IPS-15b (cell line): ENCODE measurements around the gene UACA.

Experiments used
- H3K27me3 ChIP-seq: one replicate; pipeline ENCODE4 v1.6.1; 2013; ENCODE audit warnings: low read length; ENCODE audit not compliant: control insufficient read depth, insufficient read depth
- H3K36me3 ChIP-seq: one replicate; pipeline ENCODE4 v1.6.1; 2013; ENCODE audit warnings: low read length; ENCODE audit not compliant: control insufficient read depth, insufficient read depth
- H3K4me1 ChIP-seq: one replicate; pipeline ENCODE4 v1.6.1; 2013; ENCODE audit warnings: mild to moderate bottlenecking, low read length; ENCODE audit not compliant: control insufficient read depth, insufficient read depth
- H3K4me3 ChIP-seq: one replicate; pipeline ENCODE4 v1.5.1; 2013; ENCODE audit warnings: low read depth, low read length
- H3K9ac ChIP-seq: one replicate; pipeline ENCODE4 v1.6.1; 2013; ENCODE audit warnings: low read depth, mild to moderate bottlenecking, low read length
- H3K9me3 ChIP-seq: one replicate; pipeline ENCODE4 v1.6.1; 2013; ENCODE audit warnings: mild to moderate bottlenecking, low read length; ENCODE audit not compliant: control insufficient read depth, insufficient read depth

Gene UACA

DNA sequence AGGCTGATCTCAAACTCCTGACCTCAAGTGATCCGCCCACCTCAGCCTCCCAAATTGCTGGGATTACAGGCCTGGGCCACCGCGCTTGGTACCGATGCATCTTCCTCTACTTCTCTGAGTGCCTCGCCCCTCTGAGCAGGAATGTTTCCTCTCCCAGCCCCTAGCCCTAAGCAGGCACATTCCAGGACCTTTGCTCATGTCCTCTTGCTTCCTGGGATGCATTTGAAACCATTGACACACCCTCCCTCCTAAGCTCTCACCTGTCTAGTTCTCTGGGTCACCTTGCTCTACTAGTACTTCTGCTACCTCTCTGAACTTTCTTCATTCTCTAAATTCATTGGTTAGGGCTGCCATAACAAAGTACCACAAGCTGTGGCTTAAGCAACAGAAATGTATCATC is 17.9 kb upstream of the UACA start:
- Histone ChIP-seq H3K9ac (no peak overlapping the region), H3K4me1 (no peaks in the 10 kb centered on the region), H3K4me3 (no peak overlapping the region), H3K9me3 (no peaks in the 10 kb centered on the region), H3K36me3 (no peaks in the 10 kb centered on the region), H3K27me3 (no peaks in the 10 kb centered on the region)

DNA sequence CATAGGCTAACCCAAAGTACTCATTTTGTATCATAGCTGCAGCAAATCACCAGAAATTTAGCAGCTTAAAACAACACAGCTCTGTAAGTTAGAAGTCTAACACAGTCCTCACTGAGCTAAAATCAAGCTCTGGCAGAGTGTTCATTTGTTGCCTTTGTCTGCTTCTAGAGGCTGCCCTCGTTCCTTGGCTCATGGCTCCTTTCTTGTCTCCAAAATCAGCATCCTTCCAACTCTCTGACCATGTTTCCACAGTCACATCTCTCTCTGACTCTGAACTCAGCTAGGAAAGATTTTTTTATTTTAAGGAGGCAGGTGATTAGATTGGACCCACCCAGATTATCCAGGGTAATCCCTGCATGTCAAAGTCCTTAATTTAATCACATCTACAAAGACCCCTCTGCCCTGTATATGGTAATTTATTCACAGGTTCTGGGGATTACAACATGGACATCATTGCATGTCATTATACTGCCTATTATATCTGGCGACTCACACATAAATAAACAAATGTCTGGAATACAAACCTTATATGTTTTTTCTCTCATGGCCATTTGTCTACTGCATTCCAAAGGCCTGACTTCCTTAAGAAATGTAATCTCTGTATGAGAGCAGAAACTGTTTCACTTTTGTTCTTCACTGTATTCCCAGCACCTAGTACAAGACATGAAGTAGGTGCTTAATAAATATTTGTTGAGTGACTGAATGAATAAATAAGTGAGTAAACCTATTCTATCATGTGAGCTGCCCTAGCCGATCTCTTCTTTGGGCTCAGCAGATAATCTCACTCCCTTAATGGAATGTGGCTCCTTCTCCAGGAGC is 15.1 kb upstream of the UACA start:
- Histone ChIP-seq H3K9me3 (no peaks in the 10 kb centered on the region), H3K4me1 (no peaks in the 10 kb centered on the region), H3K9ac (no peak overlapping the region), H3K4me3 (no peak overlapping the region), H3K27me3 (no peaks in the 10 kb centered on the region), H3K36me3 (no peaks in the 10 kb centered on the region)

GRCh38 chr15:70777170-70777926 is 14.0 kb upstream of the UACA start:
- H3K4me3 ChIP-seq: no peak overlapping the region
- H3K36me3 ChIP-seq: no peaks in the 10 kb centered on the region
- H3K4me1 ChIP-seq: no peaks in the 10 kb centered on the region
- no peak overlapping the region for H3K9ac ChIP-seq
- H3K27me3 ChIP-seq: no peaks in the 10 kb centered on the region
- no peaks in the 10 kb centered on the region for H3K9me3 ChIP-seq

GRCh38 chr15:70775160-70775559 is 11.8 kb upstream of the UACA start:
- Histone ChIP-seq H3K4me3 (no peak overlapping the region), H3K27me3 (no peaks in the 10 kb centered on the region), H3K9ac (no peak overlapping the region), H3K4me1 (no peaks in the 10 kb centered on the region), H3K9me3 (no peaks in the 10 kb centered on the region), H3K36me3 (no peaks in the 10 kb centered on the region)

- H3K36me3 ChIP-seq: no peaks in the 10 kb centered on the region
- H3K4me1 ChIP-seq: no peaks in the 10 kb centered on the region
- H3K9me3 ChIP-seq: no peaks in the 10 kb centered on the region
- no peaks in the 10 kb centered on the region for H3K27me3 ChIP-seq
- no peak overlapping the region for H3K4me3 ChIP-seq
- H3K9ac ChIP-seq: no peak overlapping the region
These were observed 9.0 kb upstream of the UACA start for GRCh38 chr15:70772402-70772801.

DNA sequence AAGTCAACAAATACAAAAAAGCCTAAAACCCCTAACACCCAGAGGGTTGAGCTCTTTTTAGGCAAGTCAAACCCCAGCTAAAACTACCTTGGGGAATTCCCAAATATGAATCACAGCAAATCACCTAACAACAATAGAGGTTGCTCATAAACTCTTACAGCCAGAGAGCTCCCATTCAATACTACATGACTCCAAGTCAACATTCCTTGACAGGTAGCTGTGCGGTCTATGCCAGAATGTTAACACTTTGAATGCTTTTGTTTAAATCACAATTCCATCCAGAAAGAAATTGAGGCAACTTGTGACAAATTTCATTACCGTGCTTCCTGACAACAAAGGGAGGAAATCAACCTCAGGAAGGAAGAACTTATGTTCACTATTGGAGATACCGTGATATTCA is 7.5 kb upstream of the UACA start:
- Histone ChIP-seq H3K36me3 (no peaks in the 10 kb centered on the region), H3K9me3 (no peaks in the 10 kb centered on the region), H3K4me1 (no peaks in the 10 kb centered on the region), H3K9ac (no peak overlapping the region), H3K27me3 (no peaks in the 10 kb centered on the region), H3K4me3 (no peak overlapping the region)

- Histone ChIP-seq H3K4me3 (no peak overlapping the region), H3K27me3 (no peaks in the 10 kb centered on the region), H3K9me3 (no peaks in the 10 kb centered on the region), H3K9ac (no peak overlapping the region), H3K4me1 (peaks cover 10% of the 10 kb centered on the region), H3K36me3 (no peaks in the 10 kb centered on the region)
These were observed 5.0 kb upstream of the UACA start for GRCh38 chr15:70768257-70768883.

DNA sequence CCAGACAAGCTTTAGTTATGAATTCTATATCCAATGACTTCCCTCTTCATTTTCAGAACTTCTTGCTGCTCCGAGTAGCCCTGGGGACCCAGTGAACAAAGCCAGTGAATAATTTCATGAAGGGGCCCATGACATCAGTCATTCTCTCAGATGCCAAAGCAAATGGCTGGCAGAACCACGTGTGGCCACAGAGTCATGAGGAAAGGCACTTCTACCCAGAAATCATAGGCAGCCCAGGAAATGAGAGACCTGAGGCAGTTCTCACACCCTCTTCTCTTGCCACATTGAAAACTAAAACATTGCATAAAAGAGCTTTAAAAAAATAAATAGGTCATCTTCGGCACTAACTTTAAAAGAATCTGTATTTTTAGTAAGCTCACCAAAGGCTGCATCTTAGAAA is 4.3 kb upstream of the UACA start:
- H3K9me3 ChIP-seq: no peaks in the 10 kb centered on the region
- no peaks in the 10 kb centered on the region for H3K27me3 ChIP-seq
- H3K9ac ChIP-seq: no peak overlapping the region
- no peak overlapping the region for H3K4me3 ChIP-seq
- H3K36me3 ChIP-seq: no peaks in the 10 kb centered on the region
- peaks cover 10% of the 10 kb centered on the region for H3K4me1 ChIP-seq

- H3K4me3 ChIP-seq: no peak overlapping the region
- H3K27me3 ChIP-seq: no peaks in the 10 kb centered on the region
These were observed 3.2 kb upstream of the UACA start for GRCh38 chr15:70766597-70766996.

DNA sequence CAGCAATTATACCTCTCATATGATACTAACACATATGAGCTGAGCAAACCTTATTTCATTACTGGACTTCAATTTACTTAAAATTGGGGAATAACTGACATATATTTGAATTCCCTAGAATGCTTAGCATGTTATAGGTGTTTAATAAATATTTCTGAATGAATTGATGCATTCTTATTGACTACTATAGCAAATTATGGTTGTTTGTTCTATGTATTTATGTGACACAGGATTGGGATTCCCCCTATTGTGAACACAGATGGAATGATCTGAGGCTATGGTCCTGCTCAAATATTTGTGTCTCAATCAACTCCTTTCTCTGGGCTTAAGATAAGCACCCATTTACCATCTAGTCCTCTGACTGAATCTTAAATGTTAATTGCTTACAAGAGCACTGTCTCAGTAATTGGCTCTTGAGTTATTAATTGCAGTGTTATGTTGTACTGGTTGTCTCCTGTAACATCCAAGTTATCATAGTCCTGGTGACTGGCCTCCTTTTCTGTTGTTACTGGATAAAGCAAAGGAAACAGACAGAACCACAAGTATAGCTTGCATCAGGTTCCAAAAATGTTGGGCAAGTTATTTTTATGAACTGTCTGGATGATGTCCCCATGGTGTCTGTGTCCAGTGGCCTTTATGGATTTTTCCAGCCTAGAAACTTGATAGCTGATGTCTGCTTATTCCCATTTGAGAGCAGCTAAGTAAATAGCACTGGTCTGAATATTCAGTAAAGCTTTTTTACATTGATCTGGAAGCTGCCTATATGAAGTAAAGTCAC is 2.3 kb upstream of the UACA start:
- Histone ChIP-seq H3K4me1 (peaks cover 10% of the 10 kb centered on the region), H3K27me3 (no peaks in the 10 kb centered on the region), H3K4me3 (no peak overlapping the region), H3K9ac (no peak overlapping the region), H3K36me3 (no peaks in the 10 kb centered on the region), H3K9me3 (no peaks in the 10 kb centered on the region)

More at GRCh38 chr15:70766597-70766996, 3.2 kb upstream of the UACA start:
- Histone ChIP-seq H3K4me1 (peaks cover 10% of the 10 kb centered on the region), H3K36me3 (no peaks in the 10 kb centered on the region), H3K9me3 (no peaks in the 10 kb centered on the region), H3K9ac (no peak overlapping the region)

- Histone ChIP-seq H3K9me3 (no peaks in the 10 kb centered on the region), H3K27me3 (no peaks in the 10 kb centered on the region), H3K4me3 (peak overlapping the region; percentile 59), H3K9ac (no peak overlapping the region), H3K36me3 (no peaks in the 10 kb centered on the region), H3K4me1 (peaks cover 10% of the 10 kb centered on the region)
These were observed 782 bp upstream of the UACA start for GRCh38 chr15:70763950-70764730.
